K562 (cell line): ENCODE measurements around the gene SRRD. TPM values are rescaled to one million over a fixed set of nuclear protein-coding genes. Genes with fewer than 3 reads are reported as not detected.

Experiments
- ATAC-seq: fragments of 200-7000 bp; cut with Tn5 transposase; 3 replicates; pipeline ENCODE4 v1.9.1; 2020; ENCODE audit warnings: moderate library complexity
- BruUV-seq: library from RNA; stranded (reverse); fragments of 400-500 nt; replicated peaks from 2 replicates; lab custom pipeline; 2021; lab: Mats Ljungman, UMichigan
- CTCF ChIA-PET: fragments of 300-600 bp; formaldehyde crosslinking; extraction: SDS; loops from one replicate; lab custom pipeline; 2021; ENCODE audit warnings: low intra/inter-chr PET ratio; lab: Yijun Ruan, JAX
- POLR2A ChIA-PET: fragments of 300-600, 350-650 bp; sonication (Branson Sonifier 250); formaldehyde crosslinking; extraction: SDS; loops from one replicate; lab custom pipeline; 2021; ENCODE audit warnings: antibody characterized with exemption, inconsistent platforms; lab: Yijun Ruan, JAX
- DNase-seq, 4 experiments: peaks; one replicate each; pipeline versions ENCODE4 v3.0.0 to v3.0.0-alpha.2; 2011 to 2018; ENCODE audit warnings: low spot score in 3 of 4, mixed read lengths in 3 of 4; ENCODE audit errors: extremely low read depth in 1 of 4
- FAIRE-seq: peaks from 2 replicates; lab custom pipeline; 2011; peaks lifted over from hg19 to GRCh38; lab: Jason Lieb, UNC
- H2AFZ ChIP-seq: 2 replicates; pipeline ENCODE4 v1.6.0; 2011; ENCODE audit warnings: low read depth, low read length, control low read depth, inconsistent platforms
- H3K27ac ChIP-seq: fragments of 200-600 bp; 3 replicates; pipeline ENCODE4 v1.8.0; 2011; ENCODE audit warnings: low read depth, mild to moderate bottlenecking, control low read depth, inconsistent platforms, low read length, moderate library complexity, mixed read lengths; ENCODE audit errors: extremely low read depth
- H3K27me3 ChIP-seq, 2 experiments: fragments of 300-600 bp in 1 of 2; 2 replicates in 1 of 2; 3 replicates in 1 of 2; pipeline versions ENCODE4 v1.6.0 to v1.8.0; 2011; ENCODE audit warnings: inconsistent platforms in 2 of 2, low read length in 2 of 2, mild to moderate bottlenecking in 1 of 2, mixed read lengths in 1 of 2, moderate library complexity in 1 of 2; ENCODE audit not compliant: control insufficient read depth in 2 of 2, insufficient read depth in 2 of 2
- H3K36me3 ChIP-seq: fragments of 300-600 bp; 3 replicates; pipeline ENCODE4 v1.8.0; 2011; ENCODE audit warnings: mild to moderate bottlenecking, low read length, inconsistent platforms; ENCODE audit not compliant: control insufficient read depth, insufficient read depth
- H3K4me1 ChIP-seq, 2 experiments: fragments of 200-600 bp in 1 of 2; replicated peaks in 1 of 2; 2 replicates in 1 of 2; 3 replicates in 1 of 2; pipeline versions ENCODE4 v1.5.1 to v1.8.0; 2011; ENCODE audit warnings: inconsistent platforms in 2 of 2, low read length in 2 of 2, mild to moderate bottlenecking in 1 of 2, mixed read lengths in 1 of 2, moderate library complexity in 1 of 2; ENCODE audit not compliant: control insufficient read depth in 2 of 2, insufficient read depth in 2 of 2
- H3K4me2 ChIP-seq: 2 replicates; pipeline ENCODE4 v1.6.1; 2011; ENCODE audit warnings: low read length, control low read depth, inconsistent platforms, mixed read lengths; ENCODE audit not compliant: insufficient read depth
- H3K4me3 ChIP-seq: fragments of 200-600 bp; sonication (generic), shearing (Covaris generic); 2 replicates; pipeline ENCODE4 v1.5.1; 2016; ENCODE audit warnings: control low read depth, inconsistent platforms
- H3K79me2 ChIP-seq: fragments of 200-600 bp; 3 replicates; pipeline ENCODE4 v1.8.0; 2011; ENCODE audit warnings: low read length, inconsistent platforms; ENCODE audit not compliant: control insufficient read depth, insufficient read depth
- H3K9ac ChIP-seq, 2 experiments: 2 replicates each; pipeline versions ENCODE4 v1.6.0 to v1.6.1; 2011; ENCODE audit warnings: low read depth in 2 of 2, low read length in 2 of 2, control low read depth in 1 of 2, inconsistent platforms in 1 of 2, mild to moderate bottlenecking in 1 of 2, mixed read lengths in 1 of 2; ENCODE audit not compliant: insufficient read depth in 1 of 2
- H3K9me1 ChIP-seq: one replicate; pipeline ENCODE4 v1.6.0; 2011; ENCODE audit warnings: inconsistent platforms, mild to moderate bottlenecking, low read length, moderate library complexity; ENCODE audit not compliant: control insufficient read depth, insufficient read depth
- H3K9me3 ChIP-seq: replicated peaks from 2 replicates; pipeline ENCODE4 v1.5.1; 2011; ENCODE audit warnings: low read depth, low read length, inconsistent platforms; ENCODE audit not compliant: control insufficient read depth, insufficient read depth
- H4K20me1 ChIP-seq: replicated peaks from 2 replicates; pipeline ENCODE4 v1.6.1; 2011; ENCODE audit warnings: low read length, inconsistent platforms, mixed read lengths; ENCODE audit not compliant: control insufficient read depth, insufficient read depth
- CREB3L1 ChIP-seq: fragments of 450-650 bp; IDR thresholded peaks from 2 replicates; pipeline ENCODE4 v1.6.1; 2014; ENCODE audit warnings: low read depth, mild to moderate bottlenecking, moderate library complexity, borderline replicate concordance
- HOMEZ ChIP-seq: fragments of 250-450 bp; sonication (Bioruptor Pico); IDR thresholded peaks from 2 replicates; pipeline ENCODE4 v1.4.0; 2020; ENCODE audit warnings: mild to moderate bottlenecking, moderate library complexity
- MAX ChIP-seq: sonication (generic); formaldehyde crosslinking; IDR thresholded peaks from 2 replicates; pipeline ENCODE4 v1.9.0; 2022; ENCODE audit warnings: mild to moderate bottlenecking, missing genetic modification reagents
- SNIP1 ChIP-seq: fragments of 450-650 bp; IDR thresholded peaks from 2 replicates; pipeline ENCODE4 v1.7.1; 2017; ENCODE audit warnings: low read depth, mild to moderate bottlenecking
- ZNF280B ChIP-seq: fragments of 250-450 bp; sonication (Bioruptor Pico); IDR thresholded peaks from 2 replicates; pipeline ENCODE4 v1.5.1; 2021; ENCODE audit warnings: mild to moderate bottlenecking
- WGBS: fragments of 100-300 bp; shearing (Covaris generic); methylation state at CpG from one replicate; pipeline ENCODE4 v1.1.6; 2016; ENCODE audit warnings: low coverage, mixed read lengths; ENCODE audit not compliant: insufficient coverage; ENCODE audit errors: missing lambda C conversion rate; 5-methylcytosine and 5-hydroxymethylcytosine counted together
- in situ Hi-C: fragments of 300-500 bp; cut with MboI; formaldehyde crosslinking; loops from 4 replicates; pipeline ENCODE4 v1.15.0; 2018; ENCODE audit warnings: inconsistent platforms, mixed read lengths
- intact Hi-C: fragments of 100-400 bp; cut with micrococcal nuclease; formaldehyde crosslinking; loops from 2 replicates; pipeline ENCODE4 v1.14.2; 2022
- polyA plus RNA-seq, 8 experiments: library from polyadenylated mRNA; depleted of rRNA in 4 of 8; stranded (reverse) in 5 of 8; unstranded in 3 of 8; fragments of >200 nt; fragmentation: Nextera tagmentation in 2 of 8; fragmentation: Illumina TruSeq in 1 of 8; extraction: Ambion mirVana in 2 of 8; extraction: Trizol in 1 of 8; gene quantifications; 2 replicates each; pipeline versions ENCODE4 v1.2.1 to v1.2.3, GENCODE V29; 2011 to 2014; ENCODE audit warnings: inconsistent platforms in 1 of 8, missing spikeins in 1 of 8
- total RNA-seq, 7 experiments: library from RNA; depleted of rRNA in 6 of 7; stranded (reverse); fragments of >200 nt in 6 of 7; fragmentation: Illumina TruSeq in 2 of 7; extraction: Trizol in 2 of 7; gene quantifications; 2 replicates each; pipeline versions ENCODE4 v1.2.1 to v1.2.3, GENCODE V29; 2011 to 2021; ENCODE audit warnings: low replicate concordance in 1 of 7

SRRD gene
- total and polyA plus RNA-seq, 9 of the 15 experiments (the other 6 are each of a cell fraction or from before 2014, with no cell fraction given) = 4.9 to 59.4 (median 34.4) TPM

GRCh38 chr22:26542831-26543230 is 59.2 kb downstream of the SRRD start:
- no peaks in the 10 kb centered on the region for H3K27me3 ChIP-seq
- WGBS = 81% methylated on average over 3 of the region's 3 CpGs
- H3K9me1 ChIP-seq = no peaks in the 10 kb centered on the region
- TF ChIP-seq ZNF280B (CRISPR knock-in tag) (no peak), CREB3L1 (no peak), MAX (CRISPR knock-in tag) (no peak), HOMEZ (CRISPR knock-in tag) (no peak), SNIP1 (no peak)
- ChIA-PET CTCF (no interaction called here), POLR2A (no interaction called here)
- no peak for DNase-seq
- H3K9ac ChIP-seq = no peak overlapping the region
- ATAC-seq = no peak
- H3K36me3 ChIP-seq = peaks cover 96% of the 10 kb centered on the region; the same call in 2 of the 3 replicates
- H3K4me2 ChIP-seq = no peak overlapping the region
- FAIRE-seq = no peak
- in situ Hi-C loops (no loop called here), intact Hi-C loops (no loop called here)
- H3K9me3 ChIP-seq = no peaks in the 10 kb centered on the region
- no TSS peak for BruUV-seq
- H3K4me3 ChIP-seq = no peak overlapping the region
- H4K20me1 ChIP-seq = no peaks in the 10 kb centered on the region; the same call in 1 of the 2 replicates
- peaks cover 0 to 10% of the 10 kb centered on the region in 2 experiments; a peak in 2 of 5 replicates for H3K4me1 ChIP-seq
- H2AFZ ChIP-seq = no peak overlapping the region
- no peak overlapping the region for H3K27ac ChIP-seq
- peaks cover 69% of the 10 kb centered on the region for H3K79me2 ChIP-seq

Other genes with a start within 250 kb of the SRRD start
- 0.18 and 0.82 TPM in 2 replicates for gene ASPHD2, start 54.6 kb upstream of the SRRD start, total RNA-seq (2014; rRNA removed)
- 0.22 and 0.29 TPM in 2 replicates for gene ASPHD2, start 54.6 kb upstream of the SRRD start, total RNA-seq (2014; rRNA removed; fragmentation: Illumina TruSeq; extraction: Trizol)
- gene ASPHD2, start 54.6 kb upstream of the SRRD start, total RNA-seq (2015; rRNA removed; fragmentation: Illumina TruSeq; extraction: Trizol) = 0.38 and 0.40 TPM in 2 replicates
- gene ASPHD2, start 54.6 kb upstream of the SRRD start, total RNA-seq (2021) = 0.58 and 0.64 TPM in 2 replicates
- gene ASPHD2, start 54.6 kb upstream of the SRRD start, polyA plus RNA-seq (2011; rRNA removed) = 0.46 and 0.62 TPM in 2 replicates
- gene ASPHD2, start 54.6 kb upstream of the SRRD start, polyA plus RNA-seq (2014; fragmentation: Illumina TruSeq; extraction: Trizol) = 0.36 and 0.46 TPM in 2 replicates
- gene ASPHD2, start 54.6 kb upstream of the SRRD start, polyA plus RNA-seq (2014; fragmentation: Nextera tagmentation; extraction: Ambion mirVana) = under 1 TPM; 0.20 to 0.36 TPM
- gene ASPHD2, start 54.6 kb upstream of the SRRD start, polyA plus RNA-seq (2014; rRNA removed) = 0.32 and 0.46 TPM in 2 replicates
- 17.7 and 24.7 TPM in 2 replicates for gene HPS4, start 94 bp upstream of the SRRD start, total RNA-seq (2014; rRNA removed)
- gene HPS4, start 94 bp upstream of the SRRD start, total RNA-seq (2014; rRNA removed; fragmentation: Illumina TruSeq; extraction: Trizol) = 25.7 and 28.8 TPM in 2 replicates
- gene HPS4, start 94 bp upstream of the SRRD start, total RNA-seq (2015; rRNA removed; fragmentation: Illumina TruSeq; extraction: Trizol) = 20.7 and 22.5 TPM in 2 replicates
- 27.6 and 28.4 TPM in 2 replicates for gene HPS4, start 94 bp upstream of the SRRD start, total RNA-seq (2021)
- gene HPS4, start 94 bp upstream of the SRRD start, polyA plus RNA-seq (2011; rRNA removed) = 28.3 and 35.2 TPM in 2 replicates
- gene HPS4, start 94 bp upstream of the SRRD start, polyA plus RNA-seq (2014; fragmentation: Illumina TruSeq; extraction: Trizol) = 28.4 and 29.2 TPM in 2 replicates
- gene HPS4, start 94 bp upstream of the SRRD start, polyA plus RNA-seq (2014; fragmentation: Nextera tagmentation; extraction: Ambion mirVana) = 10 to 100 TPM; 12.8 to 23.7 TPM
- 24.7 and 25.3 TPM in 2 replicates for gene HPS4, start 94 bp upstream of the SRRD start, polyA plus RNA-seq (2014; rRNA removed)
- 23.8 and 26.5 TPM in 2 replicates for gene TFIP11, start 28.6 kb downstream of the SRRD start, total RNA-seq (2014; rRNA removed)
- 25.2 and 26.1 TPM in 2 replicates for gene TFIP11, start 28.6 kb downstream of the SRRD start, total RNA-seq (2014; rRNA removed; fragmentation: Illumina TruSeq; extraction: Trizol)
- gene TFIP11, start 28.6 kb downstream of the SRRD start, total RNA-seq (2015; rRNA removed; fragmentation: Illumina TruSeq; extraction: Trizol) = 28.5 and 29.0 TPM in 2 replicates
- gene TFIP11, start 28.6 kb downstream of the SRRD start, total RNA-seq (2021) = 31.7 and 38.1 TPM in 2 replicates
- gene TFIP11, start 28.6 kb downstream of the SRRD start, polyA plus RNA-seq (2011; rRNA removed) = 29.7 and 30.8 TPM in 2 replicates
- 22.6 and 26.6 TPM in 2 replicates for gene TFIP11, start 28.6 kb downstream of the SRRD start, polyA plus RNA-seq (2014; fragmentation: Illumina TruSeq; extraction: Trizol)
- 10 to 100 TPM; 11.5 to 20.8 TPM for gene TFIP11, start 28.6 kb downstream of the SRRD start, polyA plus RNA-seq (2014; fragmentation: Nextera tagmentation; extraction: Ambion mirVana)
- gene TFIP11, start 28.6 kb downstream of the SRRD start, polyA plus RNA-seq (2014; rRNA removed) = 19.3 and 21.5 TPM in 2 replicates
- gene TPST2, start 106.3 kb downstream of the SRRD start, total RNA-seq (2014; rRNA removed) = 73.7 and 94.7 TPM in 2 replicates
- gene TPST2, start 106.3 kb downstream of the SRRD start, total RNA-seq (2014; rRNA removed; fragmentation: Illumina TruSeq; extraction: Trizol) = 26.3 and 26.6 TPM in 2 replicates
- 34.7 and 38.8 TPM in 2 replicates for gene TPST2, start 106.3 kb downstream of the SRRD start, total RNA-seq (2015; rRNA removed; fragmentation: Illumina TruSeq; extraction: Trizol)
- 88.7 and 92.1 TPM in 2 replicates for gene TPST2, start 106.3 kb downstream of the SRRD start, total RNA-seq (2021)
- gene TPST2, start 106.3 kb downstream of the SRRD start, polyA plus RNA-seq (2011; rRNA removed) = 123 and 126 TPM in 2 replicates
- gene TPST2, start 106.3 kb downstream of the SRRD start, polyA plus RNA-seq (2014; fragmentation: Illumina TruSeq; extraction: Trizol) = 60.1 and 64.7 TPM in 2 replicates
- gene TPST2, start 106.3 kb downstream of the SRRD start, polyA plus RNA-seq (2014; fragmentation: Nextera tagmentation; extraction: Ambion mirVana) = 10 to 100 TPM; 14.2 to 18.2 TPM
- gene TPST2, start 106.3 kb downstream of the SRRD start, polyA plus RNA-seq (2014; rRNA removed) = 85.0 and 92.3 TPM in 2 replicates
- 0.29 and 0.45 TPM in 2 replicates for gene CRYBB1, start 134.2 kb downstream of the SRRD start, total RNA-seq (2014; rRNA removed)
- gene CRYBB1, start 134.2 kb downstream of the SRRD start, total RNA-seq (2014; rRNA removed; fragmentation: Illumina TruSeq; extraction: Trizol) = not detected in 2 replicates
- not detected in 2 replicates for gene CRYBB1, start 134.2 kb downstream of the SRRD start, total RNA-seq (2015; rRNA removed; fragmentation: Illumina TruSeq; extraction: Trizol)
- gene CRYBB1, start 134.2 kb downstream of the SRRD start, total RNA-seq (2021) = 0.16 and 0.22 TPM in 2 replicates
- gene CRYBB1, start 134.2 kb downstream of the SRRD start, polyA plus RNA-seq (2011; rRNA removed) = 0.12 and 0.17 TPM in 2 replicates
- 0.26 and 0.33 TPM in 2 replicates for gene CRYBB1, start 134.2 kb downstream of the SRRD start, polyA plus RNA-seq (2014; fragmentation: Illumina TruSeq; extraction: Trizol)
- under 1 TPM; 0.18 to 0.41 TPM for gene CRYBB1, start 134.2 kb downstream of the SRRD start, polyA plus RNA-seq (2014; fragmentation: Nextera tagmentation; extraction: Ambion mirVana)
- 0.38 and 0.42 TPM in 2 replicates for gene CRYBB1, start 134.2 kb downstream of the SRRD start, polyA plus RNA-seq (2014; rRNA removed)
- gene CRYBA4, start 138.1 kb downstream of the SRRD start, total RNA-seq (2014; rRNA removed) = 0.73 and 1.6 TPM in 2 replicates
- 0.32 and 0.76 TPM in 2 replicates for gene CRYBA4, start 138.1 kb downstream of the SRRD start, total RNA-seq (2014; rRNA removed; fragmentation: Illumina TruSeq; extraction: Trizol)
- gene CRYBA4, start 138.1 kb downstream of the SRRD start, total RNA-seq (2015; rRNA removed; fragmentation: Illumina TruSeq; extraction: Trizol) = 0.34 and 0.69 TPM in 2 replicates
- gene CRYBA4, start 138.1 kb downstream of the SRRD start, total RNA-seq (2021) = 3.3 and 3.9 TPM in 2 replicates
- gene CRYBA4, start 138.1 kb downstream of the SRRD start, polyA plus RNA-seq (2011; rRNA removed) = 1.7 and 1.9 TPM in 2 replicates
- 0.59 and 0.60 TPM in 2 replicates for gene CRYBA4, start 138.1 kb downstream of the SRRD start, polyA plus RNA-seq (2014; fragmentation: Illumina TruSeq; extraction: Trizol)
- gene CRYBA4, start 138.1 kb downstream of the SRRD start, polyA plus RNA-seq (2014; fragmentation: Nextera tagmentation; extraction: Ambion mirVana) = 1 to 10 TPM; 1.6 to 2.1 TPM
- gene CRYBA4, start 138.1 kb downstream of the SRRD start, polyA plus RNA-seq (2014; rRNA removed) = 0.93 and 2.1 TPM in 2 replicates
- gene MIAT, start 173.7 kb downstream of the SRRD start, total RNA-seq (2014; rRNA removed) = 0.24 and 0.32 TPM in 2 replicates
- 0.35 and 0.58 TPM in 2 replicates for gene MIAT, start 173.7 kb downstream of the SRRD start, total RNA-seq (2014; rRNA removed; fragmentation: Illumina TruSeq; extraction: Trizol)
- 0.30 and 0.58 TPM in 2 replicates for gene MIAT, start 173.7 kb downstream of the SRRD start, total RNA-seq (2015; rRNA removed; fragmentation: Illumina TruSeq; extraction: Trizol)
- 0.63 and 0.93 TPM in 2 replicates for gene MIAT, start 173.7 kb downstream of the SRRD start, total RNA-seq (2021)
- gene MIAT, start 173.7 kb downstream of the SRRD start, polyA plus RNA-seq (2011; rRNA removed) = 0.55 and 0.63 TPM in 2 replicates
- gene MIAT, start 173.7 kb downstream of the SRRD start, polyA plus RNA-seq (2014; fragmentation: Illumina TruSeq; extraction: Trizol) = 0.19 and 0.39 TPM in 2 replicates
- under 1 TPM; 0.03 to 0.04 TPM for gene MIAT, start 173.7 kb downstream of the SRRD start, polyA plus RNA-seq (2014; fragmentation: Nextera tagmentation; extraction: Ambion mirVana)
- 0.34 and 0.61 TPM in 2 replicates for gene MIAT, start 173.7 kb downstream of the SRRD start, polyA plus RNA-seq (2014; rRNA removed)